Erythroblast (primary cell): ENCODE results near the gene GOLGA1.
"Not testable (repeated sequence)": the region's sequence is repeated elsewhere in the genome, so short reads cannot be mapped to it uniquely, and the experiment has no call there.

ENCODE experiments used
- DNase-seq, 2 experiments: peaks; one replicate each; lab custom pipeline; 2025; lab: John Stamatoyannopoulos, UW
- GATA1 ChIP-seq: IDR thresholded peaks from 2 replicates; pipeline ENCODE4 v1.6.1; 2011; ENCODE audit warnings: low read depth, mild to moderate bottlenecking, control low read depth, low read length, moderate library complexity
- POLR2A ChIP-seq: IDR thresholded peaks from 2 replicates; pipeline ENCODE4 v1.6.1; 2011; ENCODE audit warnings: mild to moderate bottlenecking, low read length

GOLGA1 gene

DNA sequence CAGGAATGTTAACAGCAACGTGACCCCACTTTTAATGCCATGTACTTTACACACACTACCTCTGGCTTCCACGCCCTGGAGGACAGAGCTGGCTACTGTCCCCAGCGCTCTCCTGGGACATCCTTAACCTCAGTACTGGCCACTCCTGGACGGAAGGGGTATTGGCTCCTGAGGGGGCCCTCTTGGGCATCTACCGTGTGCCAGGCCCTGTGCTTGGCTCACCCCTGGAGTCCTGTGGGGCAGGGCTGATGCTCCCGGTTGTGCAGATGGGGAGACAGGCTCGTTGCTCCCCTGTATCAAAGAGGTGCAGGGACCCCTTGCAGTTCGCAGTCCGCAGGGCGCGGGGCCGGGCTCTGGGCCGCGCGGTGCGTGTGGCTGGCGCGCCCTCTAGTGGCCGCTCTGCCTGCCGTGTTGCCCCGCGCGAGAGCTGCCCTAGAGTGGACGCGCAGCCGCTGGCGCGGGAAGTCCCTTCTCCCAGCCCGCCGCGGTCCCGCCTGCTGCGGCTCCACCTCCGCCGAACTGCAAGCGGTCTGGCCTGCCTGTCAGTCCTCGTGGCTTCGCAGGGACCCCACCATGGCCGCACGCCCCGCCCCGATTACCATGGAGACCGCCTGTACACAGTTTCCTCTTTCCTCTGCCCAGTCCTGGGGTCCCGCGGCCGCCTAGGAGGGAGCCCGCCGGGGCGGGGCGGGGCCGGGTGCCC is 87.9 kb downstream of the GOLGA1 start, which contains the start of gene WDR38:
TSS of gene WDR38 (plus strand) at position 632 of the 703 bp plus-strand sequence. CDS start 72 bp downstream, outside the sequence.
- TF ChIP-seq POLR2A (no peak), GATA1 (no peak)
- peak; percentile 82 to 89 for DNase-seq

DNA sequence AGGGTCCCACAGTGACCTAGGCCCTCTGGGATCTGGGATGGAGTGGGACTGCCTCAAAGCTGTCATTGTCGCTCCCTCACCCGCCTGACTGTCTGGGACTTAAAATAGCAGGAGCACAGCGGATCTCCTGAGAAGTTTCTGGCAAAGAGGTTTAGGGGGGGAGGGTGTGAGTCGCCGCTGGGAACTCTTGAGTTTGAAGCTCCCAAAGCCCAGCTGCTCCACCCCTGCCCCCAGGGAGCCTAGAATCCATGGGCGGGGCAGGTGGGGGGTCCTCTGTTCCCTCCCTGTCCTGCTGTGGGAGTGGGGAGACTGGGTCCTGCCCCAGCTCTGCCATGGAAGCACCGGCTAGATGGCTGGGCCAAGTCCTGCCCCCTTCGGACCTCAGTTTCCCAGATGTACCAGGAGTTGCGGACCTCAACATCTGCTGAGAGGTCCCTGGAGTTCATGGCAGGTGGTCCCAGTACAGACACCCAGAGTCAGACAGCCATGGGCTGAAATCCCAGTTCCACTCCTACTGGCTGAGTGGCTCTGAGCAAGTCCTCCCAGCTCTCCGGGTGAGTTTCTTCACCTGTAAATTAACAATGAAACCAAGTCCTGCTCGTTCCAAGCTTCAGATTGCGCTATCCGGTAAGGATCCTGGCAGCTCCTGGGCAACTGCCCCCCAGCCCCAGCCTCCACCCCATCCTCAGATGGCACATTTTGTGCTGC is 88.6 kb downstream of the GOLGA1 start:
- TF ChIP-seq POLR2A (no peak), GATA1 (no peak)
- no peak for DNase-seq

DNA sequence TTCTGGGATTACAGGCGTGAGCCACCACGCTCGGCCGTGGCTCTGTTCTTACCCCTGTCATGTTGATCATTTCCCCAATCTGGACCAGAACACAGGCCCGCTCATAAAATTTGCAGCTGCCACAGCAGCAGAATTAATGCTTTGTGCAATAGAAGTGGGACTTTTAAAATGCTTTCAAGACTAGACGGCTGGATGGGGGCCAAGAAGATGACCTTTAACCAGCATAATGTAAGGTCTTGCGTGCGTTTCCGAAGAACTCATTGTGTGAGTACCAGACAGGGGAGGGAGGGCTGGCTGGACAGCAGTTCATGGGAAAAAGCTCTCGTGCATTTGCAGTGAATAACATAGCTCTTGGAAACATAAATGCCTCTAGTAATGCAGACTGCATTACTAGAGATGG is 91.1 kb downstream of the GOLGA1 start:
- no peak for DNase-seq
- no peak for TF ChIP-seq POLR2A
- TF ChIP-seq GATA1: no peak

DNA sequence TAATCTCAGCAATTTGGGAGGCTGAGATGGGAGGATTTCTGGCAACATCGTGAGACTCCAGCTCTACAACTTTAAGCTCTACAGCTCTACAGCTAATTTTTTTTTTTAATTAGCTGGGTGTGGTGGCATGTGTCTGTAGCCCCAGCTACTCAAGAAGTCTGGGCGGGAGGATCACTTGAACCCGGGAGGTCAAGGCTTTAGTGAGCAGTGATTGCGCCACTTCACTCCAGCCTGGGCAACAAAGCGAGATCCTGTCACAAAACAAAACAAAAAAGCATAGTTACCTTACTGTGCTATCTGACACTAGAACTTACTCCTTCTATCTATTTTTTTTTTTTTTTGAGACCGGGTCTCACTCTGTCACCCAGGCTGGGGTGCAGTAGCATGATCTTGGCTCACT is 93.9 kb downstream of the GOLGA1 start:
- TF ChIP-seq POLR2A: no peak
- no peak for TF ChIP-seq GATA1
- DNase-seq: no peak

DNA sequence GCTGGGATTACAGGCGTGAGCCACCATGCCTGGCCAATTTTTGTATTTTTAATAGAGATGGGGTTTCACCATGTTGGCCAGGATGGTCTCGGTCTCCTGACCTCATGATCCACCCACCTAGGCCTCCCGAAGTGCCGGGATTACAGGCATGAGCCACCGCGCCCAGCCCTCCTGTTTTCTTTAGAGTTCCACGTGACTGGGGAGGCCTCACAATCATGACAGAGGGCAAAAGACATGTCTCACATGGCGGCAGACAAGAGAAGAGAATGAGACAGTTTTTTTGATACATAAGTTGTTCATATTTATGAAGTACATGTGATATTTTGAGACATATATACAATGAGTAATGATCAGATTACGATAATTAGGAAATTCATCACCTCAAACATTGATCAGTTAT is 94.4 kb downstream of the GOLGA1 start:
- not testable (repeated sequence) for DNase-seq

DNA sequence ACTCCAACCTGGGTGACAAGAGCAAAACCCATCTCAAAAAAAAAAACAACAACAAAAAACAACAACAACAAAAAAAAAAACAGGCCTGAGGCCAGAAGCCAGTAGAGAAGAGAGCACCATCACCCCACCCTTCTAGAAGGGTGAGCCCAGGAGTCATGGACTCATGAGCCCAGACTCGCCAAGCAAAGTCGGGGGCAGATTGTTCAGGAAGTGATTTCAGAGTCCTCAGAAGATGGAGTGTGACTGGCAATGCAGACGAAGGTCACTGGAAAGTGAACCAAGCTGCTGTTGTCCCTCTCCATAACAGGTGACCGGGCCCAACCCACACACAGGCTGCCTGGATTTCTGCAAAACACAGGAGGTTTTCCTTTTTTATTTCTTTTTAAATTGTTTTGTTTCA is 96.6 kb downstream of the GOLGA1 start:
- TF ChIP-seq GATA1 (no peak), POLR2A (no peak)
- DNase-seq: no peak

DNA sequence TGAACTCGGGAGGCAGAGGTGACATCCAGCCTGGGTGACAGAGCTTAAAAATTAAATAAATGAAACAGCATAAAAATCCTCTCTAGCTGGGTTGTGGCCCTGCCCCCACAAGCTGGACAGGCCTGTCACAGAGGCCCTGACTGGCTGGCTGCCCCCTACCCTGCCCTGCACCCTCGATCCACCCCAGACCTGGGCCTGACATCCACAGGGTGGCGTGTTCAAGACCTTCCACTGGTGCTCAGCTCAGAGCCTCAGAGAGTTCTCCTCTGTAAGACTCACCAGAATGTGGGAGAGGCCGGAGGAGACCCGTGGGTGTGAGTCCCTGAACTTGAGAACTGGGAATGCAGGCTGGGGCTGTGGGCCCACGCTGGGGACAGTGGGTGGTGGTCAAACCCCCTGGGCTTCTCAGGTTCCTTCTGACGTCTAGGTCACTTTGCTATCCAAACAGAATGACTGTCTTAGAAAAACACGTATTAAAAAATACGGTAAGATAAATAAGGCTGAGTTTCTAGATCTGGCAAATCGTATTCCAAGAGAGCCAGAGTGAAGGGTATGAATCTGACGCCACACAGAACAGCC is 97.3 kb downstream of the GOLGA1 start:
- TF ChIP-seq GATA1 (no peak), POLR2A (no peak)
- DNase-seq: no peak

DNA sequence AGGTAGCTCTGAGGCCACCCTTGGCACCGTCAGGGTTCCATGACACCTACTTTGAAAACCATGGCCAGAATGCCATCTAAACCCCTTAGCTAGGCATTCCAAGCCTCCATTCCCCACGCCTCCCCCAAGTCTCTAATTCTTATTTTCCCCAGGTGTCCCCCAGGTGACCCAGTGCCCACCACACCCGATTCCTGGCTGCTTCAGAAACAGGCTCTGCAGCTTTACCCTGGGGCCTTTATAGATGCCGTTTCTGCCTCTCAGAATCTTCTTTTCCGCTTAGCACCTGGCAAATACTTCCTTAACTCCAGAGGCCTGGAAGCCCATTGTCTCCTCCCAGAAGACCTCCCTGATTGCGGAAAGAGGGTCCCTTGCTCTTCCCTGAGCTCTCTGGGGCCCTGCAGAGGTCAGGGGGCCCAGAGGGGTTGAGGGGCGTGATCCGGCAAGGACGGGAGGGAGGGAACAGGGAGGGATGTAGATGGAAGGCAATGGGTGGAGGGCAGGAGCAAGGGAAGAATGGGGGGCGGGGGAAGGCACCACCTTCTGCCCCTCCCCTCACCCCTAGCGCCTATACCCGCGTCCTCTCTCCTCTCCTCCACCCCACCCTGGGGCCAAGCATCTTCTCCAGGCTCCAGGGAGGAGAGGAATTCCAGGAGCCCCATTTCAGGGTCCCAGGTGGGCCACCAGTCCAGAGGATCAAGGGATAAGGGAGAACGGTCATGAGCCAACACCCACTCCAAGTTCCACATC is 99.6 kb downstream of the GOLGA1 start:
- TF ChIP-seq GATA1 (no peak), POLR2A (no peak)
- DNase-seq: no peak

DNA sequence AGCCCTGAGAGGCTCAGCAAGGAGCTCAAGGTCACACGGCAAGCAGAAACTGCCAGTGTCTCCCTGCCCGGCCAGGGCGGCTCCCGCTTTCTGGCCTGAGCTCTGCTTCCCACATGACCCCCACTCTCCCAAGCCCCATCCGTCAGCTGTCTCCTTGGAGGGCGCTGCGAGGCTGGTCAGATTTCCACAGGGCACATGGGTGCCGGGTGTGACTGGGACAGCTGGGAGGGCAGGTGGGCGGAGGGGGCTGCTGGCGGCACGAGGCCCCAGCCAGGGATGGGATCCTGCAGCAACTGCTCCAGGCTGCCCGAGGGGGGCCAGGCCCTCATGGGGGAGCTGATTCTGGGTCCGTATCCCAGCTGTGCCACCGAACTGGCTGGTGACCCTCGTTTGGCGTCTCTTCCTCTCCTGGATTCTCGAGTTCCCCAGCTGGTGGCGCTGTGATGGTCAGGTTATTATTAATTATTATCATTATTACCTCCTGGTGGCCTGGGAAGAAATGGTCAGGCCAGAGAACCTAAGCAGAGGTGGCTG is 100.5 kb downstream of the GOLGA1 start:
- TF ChIP-seq GATA1 (no peak), POLR2A (no peak)
- DNase-seq: peak; percentile 39 to 40

DNA sequence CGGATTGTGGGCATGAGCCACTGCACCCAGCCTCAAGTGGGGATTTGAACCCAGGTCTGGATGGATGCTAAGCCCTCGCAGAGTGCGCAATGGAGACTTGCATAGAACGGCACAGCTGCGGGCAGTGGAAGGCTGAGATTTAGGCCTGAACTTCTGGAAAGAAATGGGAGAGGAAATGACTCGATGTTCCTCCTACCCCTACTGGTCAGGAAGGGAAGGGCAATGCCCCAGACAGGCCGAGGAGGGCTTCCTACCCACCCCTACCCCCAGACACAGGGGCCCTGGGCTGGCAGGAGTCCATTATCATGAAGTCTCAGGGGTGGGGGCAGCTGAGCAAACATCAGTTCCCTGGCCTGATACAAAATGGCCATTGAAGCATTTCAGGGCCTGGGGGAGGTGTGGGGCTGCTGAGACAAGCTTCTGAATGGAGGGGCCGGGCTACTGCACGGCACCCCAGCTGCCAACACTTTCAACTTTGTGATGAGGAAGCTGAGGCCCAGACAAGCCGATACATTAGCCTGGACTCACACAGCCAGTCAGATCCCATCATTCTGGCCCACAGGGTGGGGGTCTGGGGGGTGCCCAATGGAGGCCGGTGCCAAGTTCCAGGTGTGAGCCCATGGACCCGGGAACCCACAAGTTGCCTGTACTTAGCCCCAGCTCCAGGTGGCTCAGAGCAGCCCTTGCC is 101.1 kb downstream of the GOLGA1 start:
- TF ChIP-seq GATA1 (no peak), POLR2A (no peak)
- DNase-seq: no peak

DNA sequence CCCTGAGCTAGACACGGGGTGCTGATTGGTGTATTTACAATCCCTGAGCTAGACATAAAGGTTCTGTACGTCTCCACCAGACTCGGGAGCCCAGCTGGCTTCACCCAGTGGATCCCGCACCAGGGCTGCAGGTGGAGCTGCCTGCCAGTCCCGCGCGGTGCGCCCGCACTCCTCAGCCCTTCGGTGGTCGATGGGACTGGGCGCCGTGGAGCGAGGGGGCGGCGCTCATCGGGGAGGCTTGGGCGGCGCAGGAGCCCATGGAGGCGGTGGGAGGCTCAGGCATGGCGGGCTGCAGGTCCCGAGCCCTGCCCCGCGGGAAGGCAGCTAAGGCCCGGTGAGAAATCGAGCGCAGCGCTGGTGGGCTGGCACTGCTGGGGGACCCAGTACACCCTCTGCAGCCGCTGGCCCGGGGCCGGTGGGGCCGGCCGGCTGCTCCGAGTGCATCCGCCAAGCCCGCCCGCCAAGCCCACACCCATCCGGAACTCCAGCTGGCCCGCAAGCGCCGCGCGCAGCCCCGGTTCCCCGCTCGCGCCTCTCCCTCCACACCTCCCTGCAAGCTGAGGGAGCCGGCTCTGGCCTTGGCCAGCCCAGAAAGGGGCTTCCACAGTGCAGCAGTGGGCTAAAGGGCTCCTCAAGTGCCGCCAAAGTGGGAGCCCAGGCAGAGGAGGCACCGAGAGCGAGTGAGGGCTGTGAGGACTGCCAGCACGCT is 102.2 kb downstream of the GOLGA1 start:
- DNase-seq: not testable (repeated sequence)

DNA sequence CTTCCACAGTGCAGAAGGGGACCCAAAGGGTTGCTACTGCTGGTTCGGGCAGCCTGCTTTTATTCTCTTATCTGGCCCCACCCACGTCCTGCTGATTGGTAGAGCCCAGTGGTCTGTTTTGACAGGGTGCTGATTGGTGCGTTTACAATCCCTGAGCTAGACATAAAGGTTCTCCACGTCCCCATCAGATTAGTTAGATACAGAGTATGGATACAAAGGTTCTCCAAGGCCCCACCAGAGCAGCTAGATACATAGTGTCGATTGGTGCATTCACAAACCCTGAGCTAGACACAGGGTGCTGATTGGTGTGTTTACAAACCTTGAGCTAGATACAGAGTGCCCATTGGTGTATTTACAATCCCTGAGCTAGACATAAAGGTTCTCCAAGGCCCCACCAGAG is 102.8 kb downstream of the GOLGA1 start:
- DNase-seq: not testable (repeated sequence)

DNA sequence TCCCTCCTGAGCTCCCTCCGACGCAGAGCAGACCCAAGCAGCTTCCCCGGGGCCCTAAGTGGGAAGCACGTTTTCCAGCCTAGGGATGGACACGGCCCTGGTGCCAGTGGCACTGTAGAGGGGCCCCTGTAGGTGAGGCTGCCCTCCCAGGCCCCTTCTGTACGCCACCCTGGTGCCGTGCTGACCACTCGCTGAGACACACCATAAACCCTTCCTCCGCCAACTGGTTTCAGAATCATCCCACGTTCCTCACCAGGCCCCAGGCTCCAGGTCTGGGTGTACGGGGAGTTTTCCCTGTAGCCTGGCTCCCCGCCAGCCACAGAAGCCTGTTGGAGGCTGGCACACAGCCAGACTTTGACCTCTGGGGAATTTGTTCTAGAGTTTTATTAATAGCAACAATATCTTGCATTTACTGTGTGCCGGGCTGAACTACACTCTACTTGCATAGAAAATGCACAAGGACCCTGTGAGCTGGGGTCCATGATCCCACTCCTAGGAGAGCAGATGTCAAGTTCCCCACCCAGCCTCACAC is 105.8 kb downstream of the GOLGA1 start:
- no peak for DNase-seq
- no peak for TF ChIP-seq POLR2A
- no peak for TF ChIP-seq GATA1
